Smooth muscle cell (in vitro differentiated cells): ENCODE results near the gene LIPC. TPM values are rescaled to one million over a fixed set of nuclear protein-coding genes. Genes with fewer than 3 reads are reported as not detected.
A peak's percentile ranks its signal among the peaks of the same experiment; 100 is the strongest.

Experiments
- DNase-seq: peaks from one replicate; lab custom pipeline; 2025; ENCODE audit not compliant: unreplicated experiment; lab: John Stamatoyannopoulos, UW
- H2AFZ ChIP-seq: fragments of 200-600 bp; sonication (generic); 2 replicates; pipeline ENCODE4 v1.6.0; 2016; ENCODE audit warnings: antibody characterized with exemption, low read depth, mild to moderate bottlenecking
- H3F3A ChIP-seq: fragments of 200-600 bp; sonication (generic); 2 replicates; pipeline ENCODE4 v1.6.0; 2017; ENCODE audit warnings: antibody characterized with exemption, low read depth
- H3K27ac ChIP-seq: fragments of 200-600 bp; sonication (generic); 2 replicates; pipeline ENCODE4 v1.5.1; 2016; ENCODE audit warnings: low read depth, mild to moderate bottlenecking
- H3K27me3 ChIP-seq: fragments of 200-600 bp; sonication (generic); 2 replicates; pipeline ENCODE4 v1.6.1; 2016; ENCODE audit warnings: low read depth, mild to moderate bottlenecking
- H3K36me3 ChIP-seq: fragments of 200-600 bp; sonication (generic); 2 replicates; pipeline ENCODE4 v1.5.1; 2016; ENCODE audit warnings: low read depth
- H3K4me1 ChIP-seq: fragments of 200-600 bp; sonication (generic); 2 replicates; pipeline ENCODE4 v1.5.1; 2016; ENCODE audit warnings: low read depth
- H3K4me2 ChIP-seq: fragments of 200-600 bp; sonication (generic); 2 replicates; pipeline ENCODE4 v1.6.0; 2016; ENCODE audit warnings: mild to moderate bottlenecking
- H3K4me3 ChIP-seq: fragments of 200-600 bp; sonication (generic); 2 replicates; pipeline ENCODE4 v1.5.1; 2016; ENCODE audit warnings: mild to moderate bottlenecking
- H3K79me2 ChIP-seq: fragments of 200-600 bp; sonication (generic); 2 replicates; pipeline ENCODE4 v1.6.0; 2016; ENCODE audit warnings: low read depth, mild to moderate bottlenecking
- H3K9ac ChIP-seq: fragments of 200-600 bp; sonication (generic); 2 replicates; pipeline ENCODE4 v1.6.0; 2016; ENCODE audit warnings: low read depth
- H3K9me3 ChIP-seq: fragments of 200-600 bp; sonication (generic); replicated peaks from 2 replicates; pipeline ENCODE4 v1.5.1; 2016; ENCODE audit warnings: low read depth
- H4K20me1 ChIP-seq: fragments of 200-600 bp; sonication (generic); 2 replicates; pipeline ENCODE4 v1.6.0; 2016; ENCODE audit warnings: low read depth
- CTCF ChIP-seq: fragments of 200-600 bp; sonication (generic); IDR thresholded peaks from 2 replicates; pipeline ENCODE4 v1.5.1; 2017; ENCODE audit warnings: borderline replicate concordance, mild to moderate bottlenecking, antibody characterized with exemption; ENCODE audit not compliant: insufficient read depth, poor library complexity, severe bottlenecking
- WGBS: methylation state at CpG from one replicate; pipeline ENCODE4 v1.1.7; 2016; ENCODE audit warnings: low lambda C conversion rate; 5-methylcytosine and 5-hydroxymethylcytosine counted together
- polyA plus RNA-seq: library from polyadenylated mRNA; unstranded; fragments of >200 nt; fragmentation: Nextera tagmentation; extraction: Ambion mirVana; gene quantifications from 2 replicates; pipeline ENCODE4 v1.2.1, GENCODE V29; 2016
- total RNA-seq: library from RNA; depleted of rRNA; stranded (reverse); fragments of >200 nt; gene quantifications from 2 replicates; pipeline ENCODE4 v1.2.3, GENCODE V29; 2014

Gene LIPC
- total and polyA plus RNA-seq, 2 experiments from 2014 or later = not detected

DNA sequence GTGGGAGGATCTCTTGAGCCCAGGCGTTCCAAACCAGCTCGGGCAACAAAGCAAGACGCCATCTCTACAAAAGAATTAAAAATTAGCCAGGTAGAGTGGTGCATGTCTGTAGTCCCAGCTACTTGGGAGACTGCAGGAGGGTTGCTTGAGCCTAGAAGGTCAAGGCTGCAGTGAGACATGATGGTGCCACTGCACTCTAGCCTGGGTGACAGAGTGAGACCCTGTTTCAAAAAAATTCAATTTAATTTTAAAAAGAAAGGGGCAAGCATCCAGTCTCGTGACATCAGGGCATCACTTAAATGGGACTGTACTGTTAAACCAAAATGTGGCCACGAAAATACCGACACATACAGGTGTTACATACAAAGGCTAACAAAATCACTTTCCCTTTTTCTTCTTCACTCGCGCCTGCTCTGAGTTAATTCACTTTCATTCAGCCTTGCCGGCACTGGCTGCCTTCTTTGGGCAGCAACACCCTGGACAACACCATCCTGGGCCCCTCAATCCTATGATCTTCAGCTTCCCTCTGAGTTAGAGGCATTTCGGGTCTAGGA is 121.7 kb downstream of the LIPC start:
- WGBS = 95% methylated on average over 10 of the region's 10 CpGs
- Histone ChIP-seq H2AFZ (no peak overlapping the region), H3K27me3 (no peaks in the 10 kb centered on the region), H3K4me2 (no peak overlapping the region), H3K4me1 (peaks cover 37% of the 10 kb centered on the region), H4K20me1 (no peaks in the 10 kb centered on the region), H3F3A (peaks cover 35% of the 10 kb centered on the region), H3K36me3 (no peaks in the 10 kb centered on the region), H3K9ac (no peak overlapping the region), H3K27ac (no peak overlapping the region), H3K79me2 (no peaks in the 10 kb centered on the region), H3K4me3 (no peak overlapping the region), H3K9me3 (no peaks in the 10 kb centered on the region)
- DNase-seq = no peak
- TF ChIP-seq CTCF = no peak

DNA sequence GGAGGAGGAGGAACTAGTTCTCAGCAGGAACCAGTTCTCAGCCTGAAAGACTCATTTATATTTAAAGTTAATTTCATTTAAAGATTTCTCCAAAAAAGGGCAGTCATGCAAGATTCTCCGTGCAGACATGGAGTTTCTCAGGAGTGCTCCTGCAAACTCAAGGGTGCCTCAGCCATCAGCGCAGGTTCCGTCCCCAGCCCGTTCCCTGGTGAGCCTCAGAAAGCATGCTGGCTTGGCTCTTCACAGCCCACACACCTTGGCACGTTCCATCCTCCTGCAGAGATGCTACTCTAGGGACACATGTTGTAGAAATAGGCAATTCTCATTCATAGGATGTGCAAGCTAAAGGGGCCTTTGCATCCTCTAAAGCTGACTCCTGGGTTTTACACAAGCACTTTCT is 123.0 kb downstream of the LIPC start:
- no peak overlapping the region for H3K9ac ChIP-seq
- no peak overlapping the region for H2AFZ ChIP-seq
- no peaks in the 10 kb centered on the region for H3K79me2 ChIP-seq
- no peak overlapping the region for H3K27ac ChIP-seq
- H3K4me1 ChIP-seq = peaks cover 24% of the 10 kb centered on the region
- H3K4me2 ChIP-seq = no peak overlapping the region
- no peak for TF ChIP-seq CTCF
- no peaks in the 10 kb centered on the region for H3K36me3 ChIP-seq
- 87% methylated on average over 5 of the region's 5 CpGs for WGBS
- H3K4me3 ChIP-seq = no peak overlapping the region
- H3K9me3 ChIP-seq = no peaks in the 10 kb centered on the region
- H4K20me1 ChIP-seq = no peaks in the 10 kb centered on the region
- peaks cover 25% of the 10 kb centered on the region for H3F3A ChIP-seq
- DNase-seq = no peak
- H3K27me3 ChIP-seq = no peaks in the 10 kb centered on the region

- Histone ChIP-seq H3K4me2 (peak overlapping the region; percentile 66), H3K4me3 (no peak overlapping the region), H3K79me2 (no peaks in the 10 kb centered on the region), H3K4me1 (peaks cover 22% of the 10 kb centered on the region), H4K20me1 (no peaks in the 10 kb centered on the region), H3K9me3 (no peaks in the 10 kb centered on the region), H3K27me3 (no peaks in the 10 kb centered on the region), H2AFZ (peak overlapping the region; percentile 78), H3K36me3 (no peaks in the 10 kb centered on the region), H3K9ac (no peak overlapping the region), H3K27ac (no peak overlapping the region), H3F3A (peaks cover 18% of the 10 kb centered on the region)
- no peak for TF ChIP-seq CTCF
- 67% methylated on average over 15 of the region's 15 CpGs for WGBS
- DNase-seq = no peak
Measured at GRCh38 chr15:58555162-58556027, 123.6 kb downstream of the LIPC start.
